GM23248 (cell line): Measurements from ENCODE around the gene FAM9A. TPM values are rescaled to one million over a fixed set of nuclear protein-coding genes. Genes with fewer than 3 reads are reported as not detected.

ENCODE experiments used
- DNase-seq: peaks from one replicate; pipeline ENCODE4 v3.0.0-alpha.2; 2015
- H2AFZ ChIP-seq: fragments of 200-600 bp; sonication (generic); 2 replicates; pipeline ENCODE4 v1.6.1; 2016; ENCODE audit warnings: antibody characterized with exemption
- H3F3A ChIP-seq: fragments of 200-600 bp; sonication (generic); 2 replicates; pipeline ENCODE4 v1.6.1; 2016; ENCODE audit warnings: mild to moderate bottlenecking, antibody characterized with exemption, mixed run types; ENCODE audit not compliant: insufficient read depth
- H3K27ac ChIP-seq: fragments of 200-600 bp; sonication (generic); 2 replicates; pipeline ENCODE4 v1.5.1; 2016; ENCODE audit warnings: mild to moderate bottlenecking
- H3K27me3 ChIP-seq: fragments of 200-600 bp; sonication (generic); replicated peaks from 2 replicates; pipeline ENCODE4 v1.6.1; 2016; ENCODE audit warnings: mild to moderate bottlenecking; ENCODE audit not compliant: insufficient read depth
- H3K36me3 ChIP-seq: fragments of 200-600 bp; sonication (generic); 2 replicates; pipeline ENCODE4 v1.6.1; 2016; ENCODE audit warnings: low read depth, mild to moderate bottlenecking
- H3K4me1 ChIP-seq: fragments of 200-600 bp; sonication (generic); 2 replicates; pipeline ENCODE4 v1.6.1; 2016; ENCODE audit warnings: mild to moderate bottlenecking; ENCODE audit not compliant: insufficient read depth
- H3K4me2 ChIP-seq: fragments of 200-600 bp; sonication (generic); one replicate; pipeline ENCODE4 v1.6.1; 2016; ENCODE audit warnings: mild to moderate bottlenecking; ENCODE audit not compliant: unreplicated experiment
- H3K4me3 ChIP-seq: fragments of 200-600 bp; sonication (generic); 2 replicates; pipeline ENCODE4 v1.5.1; 2016; ENCODE audit warnings: mild to moderate bottlenecking
- H3K79me2 ChIP-seq: fragments of 200-600 bp; sonication (generic); 2 replicates; pipeline ENCODE4 v1.6.1; 2016; ENCODE audit warnings: mild to moderate bottlenecking; ENCODE audit not compliant: insufficient read depth
- H3K9ac ChIP-seq: fragments of 200-600 bp; sonication (generic); 2 replicates; pipeline ENCODE4 v1.6.1; 2016; ENCODE audit warnings: mild to moderate bottlenecking
- H3K9me2 ChIP-seq: fragments of 200-600 bp; sonication (generic); 2 replicates; pipeline ENCODE4 v1.6.1; 2016; ENCODE audit warnings: mixed run types, mild to moderate bottlenecking, moderate library complexity; ENCODE audit not compliant: insufficient read depth
- H3K9me3 ChIP-seq: fragments of 200-600 bp; sonication (generic); one replicate; pipeline ENCODE4 v1.6.1; 2017; ENCODE audit warnings: low read depth
- H4K20me1 ChIP-seq: fragments of 200-600 bp; sonication (generic); 2 replicates; pipeline ENCODE4 v1.6.0; 2016; ENCODE audit not compliant: insufficient read depth
- EZH2 ChIP-seq: fragments of 200-600 bp; sonication (generic); IDR thresholded peaks from 2 replicates; pipeline ENCODE4 v1.6.1; 2018; ENCODE audit warnings: antibody characterized with exemption, mild to moderate bottlenecking; ENCODE audit not compliant: insufficient read depth, poor library complexity, severe bottlenecking
- EZH2phosphoT487 ChIP-seq: fragments of 200-600 bp; sonication (generic); IDR thresholded peaks from 2 replicates; pipeline ENCODE4 v1.6.1; 2018; ENCODE audit warnings: antibody characterized with exemption, moderate library complexity, mild to moderate bottlenecking, low read depth; ENCODE audit not compliant: insufficient read depth
- WGBS, 2 experiments: methylation state at CpG; one replicate each; pipeline ENCODE4 v1.1.6; 2015 to 2017; ENCODE audit warnings: low lambda C conversion rate in 2 of 2, low coverage in 1 of 2; ENCODE audit errors: missing lambda C conversion rate in 2 of 2; 5-methylcytosine and 5-hydroxymethylcytosine counted together
- in situ Hi-C: fragments of 300-500 bp; cut with MboI; formaldehyde crosslinking; loops from 2 replicates; pipeline ENCODE4 v1.15.0; 2020
- polyA plus RNA-seq: library from polyadenylated mRNA; unstranded; fragments of >200 nt; fragmentation: Nextera tagmentation; extraction: Ambion mirVana; gene quantifications from 2 replicates; pipeline ENCODE4 v1.2.1, GENCODE V29; 2016
- total RNA-seq: library from RNA; depleted of rRNA; stranded (reverse); fragments of >200 nt; shearing (Covaris generic); gene quantifications from 2 replicates; pipeline ENCODE4 v1.2.3, GENCODE V29; 2014

FAM9A gene
- total and polyA plus RNA-seq, 2 experiments from 2014 or later = not detected

DNA sequence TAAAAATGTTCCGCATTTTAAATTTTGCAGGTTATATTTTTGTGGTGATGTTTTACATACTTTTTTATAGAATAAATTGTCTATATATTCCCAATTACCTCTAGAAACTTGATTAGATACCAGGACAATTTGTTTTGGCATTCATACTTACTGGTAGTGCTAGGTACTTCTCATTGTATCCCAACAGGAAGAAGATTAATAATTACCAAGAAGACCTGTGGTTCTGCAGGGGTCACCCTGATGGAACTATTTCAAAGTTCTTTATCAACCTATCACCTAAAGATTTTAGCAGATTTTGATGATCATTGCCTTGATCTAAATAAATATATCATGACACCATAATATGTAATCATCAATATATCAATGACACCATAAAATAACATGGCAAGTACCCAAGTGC lies 22.5 kb upstream of the FAM9A start:
- Histone ChIP-seq H3K9me3 (no peaks in the 10 kb centered on the region), H4K20me1 (no peaks in the 10 kb centered on the region), H3F3A (no peaks in the 10 kb centered on the region), H3K9me2 (no peaks in the 10 kb centered on the region), H3K4me3 (no peak overlapping the region), H3K9ac (no peak overlapping the region), H3K4me1 (no peaks in the 10 kb centered on the region), H3K27me3 (no peaks in the 10 kb centered on the region), H3K4me2 (no peak overlapping the region), H2AFZ (no peak overlapping the region), H3K27ac (no peak overlapping the region), H3K79me2 (no peaks in the 10 kb centered on the region), H3K36me3 (no peaks in the 10 kb centered on the region)
- in situ Hi-C loops = loop anchor here (25.0 kb wide), 1 partner anchor 889 kb away; no protein-coding TSS in a partner anchor
- no peak for DNase-seq
- TF ChIP-seq EZH2 (no peak), EZH2phosphoT487 (no peak)
- WGBS, 2 experiments = 100% methylated on average over 1 of the region's 1 CpG

DNA sequence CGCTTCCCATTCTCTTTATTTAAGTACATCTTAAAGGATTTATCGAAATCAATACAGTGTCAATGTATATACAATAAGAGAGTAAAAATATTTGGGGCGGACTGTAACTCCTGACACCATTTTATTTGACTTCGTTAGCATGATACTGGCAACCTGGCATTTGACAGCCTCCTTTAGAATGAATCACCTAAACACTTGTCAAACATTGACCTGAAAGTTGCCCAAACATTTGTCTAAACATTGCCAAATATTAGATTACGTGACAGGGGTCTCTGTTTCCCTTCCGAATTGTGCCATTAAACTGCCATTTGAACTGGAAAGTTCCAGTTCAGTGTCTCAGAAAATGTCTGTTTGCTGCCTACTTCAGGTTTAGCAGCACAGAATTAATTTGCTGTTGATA lies 20.8 kb upstream of the FAM9A start:
- Histone ChIP-seq H3K27ac (no peak overlapping the region), H2AFZ (no peak overlapping the region), H3K9me3 (no peaks in the 10 kb centered on the region), H3K36me3 (no peaks in the 10 kb centered on the region), H3K4me2 (no peak overlapping the region), H3K9ac (no peak overlapping the region), H3K4me1 (no peaks in the 10 kb centered on the region), H3K27me3 (no peaks in the 10 kb centered on the region), H3K4me3 (no peak overlapping the region), H3K79me2 (no peaks in the 10 kb centered on the region), H4K20me1 (no peaks in the 10 kb centered on the region), H3F3A (no peaks in the 10 kb centered on the region), H3K9me2 (no peaks in the 10 kb centered on the region)
- in situ Hi-C loops = loop anchor here (25.0 kb wide), 1 partner anchor 890 kb away; no protein-coding TSS in a partner anchor
- no peak for TF ChIP-seq EZH2
- TF ChIP-seq EZH2phosphoT487 = no peak
- 98 to 99% methylated on average over 6 of the region's 6 CpGs for WGBS, 2 experiments
- DNase-seq = no peak

DNA sequence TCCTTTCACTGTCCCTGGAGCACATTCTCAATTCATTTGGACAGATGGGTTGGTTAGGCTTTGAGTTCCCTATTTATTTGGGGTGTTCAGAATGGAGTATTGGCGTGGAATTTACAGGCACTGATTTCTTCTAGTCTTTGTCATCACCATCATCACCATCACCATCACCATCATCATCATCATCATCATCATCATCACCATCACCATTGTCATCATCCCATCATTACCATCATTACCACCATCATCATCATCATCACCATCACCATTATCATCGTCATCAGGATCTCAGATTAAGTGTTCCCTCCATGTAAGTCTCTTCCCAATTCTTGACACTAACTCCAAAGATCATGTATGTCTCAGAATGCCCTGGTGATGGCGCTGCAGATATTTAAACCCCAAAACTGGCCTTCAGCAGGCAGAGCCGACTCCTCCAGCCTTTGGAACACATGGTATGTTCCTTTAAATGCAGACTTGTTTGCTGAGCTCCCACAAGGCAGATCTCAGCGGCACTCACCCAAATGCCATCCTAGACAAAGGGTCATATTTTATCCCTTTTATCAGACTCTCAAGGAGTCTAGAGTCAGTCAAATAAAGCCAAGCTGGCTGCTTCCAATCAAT lies 19.8 kb upstream of the FAM9A start:
- H3K4me3 ChIP-seq = no peak overlapping the region
- H3K27ac ChIP-seq = no peak overlapping the region
- H3F3A ChIP-seq = no peaks in the 10 kb centered on the region
- no peaks in the 10 kb centered on the region for H3K36me3 ChIP-seq
- in situ Hi-C loops = loop anchor here (25.0 kb wide), 1 partner anchor 891 kb away; no protein-coding TSS in a partner anchor
- H3K27me3 ChIP-seq = no peaks in the 10 kb centered on the region
- WGBS, 2 experiments = 55 to 57% methylated on average over 5 of the region's 5 CpGs
- no peaks in the 10 kb centered on the region for H3K4me1 ChIP-seq
- no peak overlapping the region for H3K9ac ChIP-seq
- H4K20me1 ChIP-seq = no peaks in the 10 kb centered on the region
- no peak overlapping the region for H3K4me2 ChIP-seq
- H3K9me2 ChIP-seq = no peaks in the 10 kb centered on the region
- no peaks in the 10 kb centered on the region for H3K9me3 ChIP-seq
- H3K79me2 ChIP-seq = no peaks in the 10 kb centered on the region
- TF ChIP-seq EZH2phosphoT487 = no peak
- TF ChIP-seq EZH2 = no peak
- H2AFZ ChIP-seq = no peak overlapping the region
- DNase-seq = peak; percentile 33

DNA sequence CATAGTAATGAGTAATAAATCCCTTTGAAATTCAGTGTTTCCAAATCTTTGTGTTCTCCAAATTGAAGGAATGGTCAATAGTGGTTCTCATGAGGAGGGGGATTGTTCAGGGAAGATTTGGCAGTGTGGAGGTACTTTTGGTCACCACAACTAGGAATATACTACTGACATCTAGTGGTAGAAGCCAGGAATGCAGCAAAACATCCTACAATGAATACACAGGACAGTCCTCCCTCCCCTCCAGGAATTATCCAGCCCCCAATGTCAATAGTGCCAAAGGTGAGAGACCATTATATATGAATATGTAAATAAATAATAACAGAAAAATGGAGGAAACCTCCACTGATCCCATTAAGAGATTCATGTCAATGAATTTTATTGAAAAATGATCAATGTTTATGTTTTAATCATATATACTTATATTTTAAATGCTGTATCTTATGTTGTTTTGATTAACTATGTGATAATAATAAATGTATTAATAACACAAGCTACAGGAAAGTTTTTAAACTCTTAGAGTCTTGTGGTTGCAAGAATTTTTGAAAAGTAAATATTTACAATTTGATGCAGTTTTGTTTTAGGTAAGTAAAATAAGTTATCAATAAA lies 14.4 kb upstream of the FAM9A start:
- peak; percentile 34 for DNase-seq
- Histone ChIP-seq H3F3A (no peaks in the 10 kb centered on the region), H3K9me2 (no peaks in the 10 kb centered on the region), H3K27me3 (no peaks in the 10 kb centered on the region), H3K27ac (no peak overlapping the region), H3K36me3 (no peaks in the 10 kb centered on the region), H3K4me3 (no peak overlapping the region), H3K4me2 (no peak overlapping the region), H3K9me3 (no peaks in the 10 kb centered on the region), H2AFZ (no peak overlapping the region), H3K79me2 (no peaks in the 10 kb centered on the region), H3K4me1 (no peaks in the 10 kb centered on the region), H4K20me1 (no peaks in the 10 kb centered on the region), H3K9ac (no peak overlapping the region)
- TF ChIP-seq EZH2phosphoT487 (no peak), EZH2 (no peak)
- in situ Hi-C loops = loop anchor here (10.0 to 25.0 kb wide), 2 partner anchors 71 to 897 kb away; no protein-coding TSS in a partner anchor
